HTR-8/SVneo (cell line): ENCODE data around the gene TP53TG5.

Source experiments
- DNase-seq: peaks from one replicate; pipeline ENCODE4 v3.0.0; 2011; ENCODE audit warnings: low spot score, mixed read lengths; ENCODE audit not compliant: insufficient read length
- FAIRE-seq: peaks from 2 replicates; lab custom pipeline; 2011; peaks lifted over from hg19 to GRCh38; lab: Jason Lieb, UNC

Gene TP53TG5

GRCh38 chr20:45370571-45371160, 7.5 kb downstream of the TP53TG5 start:
- FAIRE-seq (peak; percentile 16), DNase-seq (no peak)

GRCh38 chr20:45368221-45368980, 9.7 kb downstream of the TP53TG5 start:
- FAIRE-seq (peak; percentile 16), DNase-seq (no peak)

- FAIRE-seq (no peak), DNase-seq (no peak)
Measured at GRCh38 chr20:45367126-45367525, 11.0 kb downstream of the TP53TG5 start.

GRCh38 chr20:45366631-45367030, 11.5 kb downstream of the TP53TG5 start:
- DNase-seq (no peak), FAIRE-seq (peak; percentile 46)

- DNase-seq = no peak
- no peak for FAIRE-seq
Measured at GRCh38 chr20:45366192-45366591, 11.9 kb downstream of the TP53TG5 start.

GRCh38 chr20:45365444-45365970, 12.6 kb downstream of the TP53TG5 start:
- DNase-seq = no peak
- no peak for FAIRE-seq

- no peak for DNase-seq
- no peak for FAIRE-seq
Measured at GRCh38 chr20:45363611-45364492, 14.3 kb downstream of the TP53TG5 start.

- DNase-seq = peak; percentile 100
- FAIRE-seq = peak; percentile 99
Measured at GRCh38 chr20:45362804-45363610, 15.1 kb downstream of the TP53TG5 start, which contains the start of gene SYS1. SYS1 (plus strand) TSS chr20:45363156; CDS start chr20:45363532, 376 bp downstream.

- no peak for FAIRE-seq
- DNase-seq = no peak
Measured at GRCh38 chr20:45361793-45362192, 16.3 kb downstream of the TP53TG5 start.

GRCh38 chr20:45359406-45360148, 18.5 kb downstream of the TP53TG5 start:
- FAIRE-seq (peak; percentile 42), DNase-seq (no peak)

- DNase-seq (no peak), FAIRE-seq (peak; percentile 42)
Measured at GRCh38 chr20:45359069-45359405, 19.1 kb downstream of the TP53TG5 start.

- FAIRE-seq = peak; percentile 96
Measured at GRCh38 chr20:45358282-45359068, 19.6 kb downstream of the TP53TG5 start.

GRCh38 chr20:45355209-45356084, 22.7 kb downstream of the TP53TG5 start:
- peak; percentile 9 for FAIRE-seq

More at GRCh38 chr20:45358282-45359068, 19.6 kb downstream of the TP53TG5 start:
- DNase-seq = peak; percentile 87

GRCh38 chr20:45354423-45355208, 23.5 kb downstream of the TP53TG5 start:
- DNase-seq (no peak), FAIRE-seq (peak; percentile 74)

More at GRCh38 chr20:45355209-45356084, 22.7 kb downstream of the TP53TG5 start:
- DNase-seq = no peak

- no peak for DNase-seq
- no peak for FAIRE-seq
Measured at GRCh38 chr20:45353746-45354145, 24.4 kb downstream of the TP53TG5 start.

- no peak for DNase-seq
- FAIRE-seq = no peak
Measured at GRCh38 chr20:45352729-45353128, 25.4 kb downstream of the TP53TG5 start.
